HCT116 (cell line): ENCODE measurements around the gene GOLGA6L7. TPM values are rescaled to one million over a fixed set of nuclear protein-coding genes. Genes with fewer than 3 reads are reported as not detected.
A peak's percentile ranks its signal among the peaks of the same experiment; 100 is the strongest.
"Not testable (repeated sequence)": the region's sequence is repeated elsewhere in the genome, so short reads cannot be mapped to it uniquely, and the experiment has no call there.

ENCODE experiments used
- ATAC-seq: fragments of 200-7000 bp; cut with Tn5 transposase; 2 replicates; pipeline ENCODE4 v1.9.1; 2020; ENCODE audit warnings: mild to moderate bottlenecking, moderate library complexity
- Bru-seq: library from RNA; stranded (reverse); fragments of 400-500 nt; gene quantifications from one replicate; lab custom pipeline; 2021; lab: Mats Ljungman, UMichigan
- BruChase-seq, 2 experiments: library from RNA; stranded (reverse); fragments of 400-500 nt; gene quantifications; one replicate each; lab custom pipeline; 2021; lab: Mats Ljungman, UMichigan
- BruUV-seq: library from RNA; stranded (reverse); fragments of 400-500 nt; replicated peaks from 2 replicates; lab custom pipeline; 2021; lab: Mats Ljungman, UMichigan
- CTCF ChIA-PET: fragments of 300-600 bp; sonication (Branson Sonifier 250); formaldehyde crosslinking; loops from one replicate; lab custom pipeline; 2021; ENCODE audit warnings: antibody characterized with exemption; lab: Charles Lee
- POLR2A ChIA-PET: fragments of 300-600, 350-600 bp; sonication (Branson Sonifier 250); formaldehyde crosslinking; loops from one replicate; lab custom pipeline; 2021; ENCODE audit warnings: antibody characterized with exemption; lab: Charles Lee
- RAD21 ChIA-PET, 2 experiments: fragments of 300-600 bp; sonication (Branson Sonifier 250); formaldehyde crosslinking; loops; one replicate each; lab custom pipeline; 2023; ENCODE audit warnings: low total read pairs in 2 of 2; ENCODE audit not compliant: uncharacterized antibody in 2 of 2, unreplicated experiment in 2 of 2, low non-redundant PET in 1 of 2; lab: Charles Lee
- DNase-seq: peaks from one replicate; pipeline ENCODE4 v3.0.0-alpha.2; 2010; ENCODE audit warnings: low read depth, low spot score
- H2AFZ ChIP-seq: fragments of 200-600 bp; shearing (Covaris generic), sonication (generic); 2 replicates; pipeline ENCODE4 v1.6.1; 2017; ENCODE audit warnings: low read depth, mixed run types, mixed read lengths, antibody characterized with exemption, low read length; ENCODE audit not compliant: poor library complexity, severe bottlenecking
- H3K27ac ChIP-seq: 2 replicates; pipeline ENCODE4 v1.5.1; 2012; ENCODE audit warnings: low read depth, low read length
- H3K27me3 ChIP-seq: fragments of 200-600 bp; sonication (generic); 2 replicates; pipeline ENCODE4 v1.6.1; 2016; ENCODE audit warnings: mixed run types, low read length, mixed read lengths; ENCODE audit not compliant: insufficient read depth
- H3K36me3 ChIP-seq, 2 experiments: fragments of 200-500 bp in 1 of 2; fragments of 200-600 bp in 1 of 2; sonication (Bioruptor generic) in 1 of 2; sonication (generic) in 1 of 2; 2 replicates each; pipeline versions ENCODE4 v1.5.1 to v1.6.1; 2014 to 2016; ENCODE audit warnings: low read length in 2 of 2, inconsistent platforms in 1 of 2, mixed read lengths in 1 of 2, mixed run types in 1 of 2; ENCODE audit not compliant: insufficient read depth in 2 of 2, control insufficient read depth in 1 of 2
- H3K4me1 ChIP-seq, 2 experiments: fragments of 200-600 bp in 1 of 2; sonication (generic) in 1 of 2; 2 replicates each; pipeline versions ENCODE4 v1.5.1 to v1.6.1; 2012 to 2017; ENCODE audit warnings: low read length in 2 of 2, inconsistent platforms in 1 of 2, mild to moderate bottlenecking in 1 of 2, mixed read lengths in 1 of 2, mixed run types in 1 of 2, moderate library complexity in 1 of 2; ENCODE audit not compliant: insufficient read depth in 2 of 2, control insufficient read depth in 1 of 2
- H3K4me2 ChIP-seq: fragments of 200-600 bp; sonication (generic); 2 replicates; pipeline ENCODE4 v1.6.1; 2017; ENCODE audit warnings: mixed run types, low read length, mixed read lengths
- H3K4me3 ChIP-seq, 2 experiments: fragments of 200-600 bp in 1 of 2; sonication (generic) in 1 of 2; replicated peaks in 1 of 2; 2 replicates each; pipeline ENCODE4 v1.5.1; 2011 to 2016; ENCODE audit warnings: low read length in 2 of 2, control low read depth in 1 of 2, low read depth in 1 of 2, mild to moderate bottlenecking in 1 of 2, mixed read lengths in 1 of 2, mixed run types in 1 of 2
- H3K79me2 ChIP-seq: fragments of 200-600 bp; sonication (generic); 2 replicates; pipeline ENCODE4 v1.6.1; 2017; ENCODE audit warnings: mild to moderate bottlenecking, mixed run types, low read length, moderate library complexity, mixed read lengths; ENCODE audit not compliant: insufficient read depth
- H3K9ac ChIP-seq: fragments of 200-600 bp; sonication (generic); 2 replicates; pipeline ENCODE4 v1.6.1; 2016; ENCODE audit warnings: low read length, mixed read lengths
- H3K9me2 ChIP-seq: fragments of 200-600 bp; sonication (generic), shearing (Covaris generic); 2 replicates; pipeline ENCODE4 v1.6.1; 2017; ENCODE audit warnings: mixed run types, mild to moderate bottlenecking, moderate library complexity; ENCODE audit not compliant: insufficient read depth
- H3K9me3 ChIP-seq, 2 experiments: fragments of 200-500 bp in 1 of 2; fragments of 200-600 bp in 1 of 2; sonication (Bioruptor generic) in 1 of 2; sonication (generic) in 1 of 2; 2 replicates each; pipeline ENCODE4 v1.6.1; 2014 to 2017; ENCODE audit warnings: low read length in 2 of 2, mixed read lengths in 2 of 2, inconsistent platforms in 1 of 2, low read depth in 1 of 2, mild to moderate bottlenecking in 1 of 2, mixed run types in 1 of 2, moderate library complexity in 1 of 2; ENCODE audit not compliant: control insufficient read depth in 1 of 2, insufficient read depth in 1 of 2
- H4K20me1 ChIP-seq: fragments of 200-600 bp; sonication (generic), shearing (Covaris generic); 2 replicates; pipeline ENCODE4 v1.6.1; 2017; ENCODE audit warnings: mixed run types, mild to moderate bottlenecking, moderate library complexity; ENCODE audit not compliant: insufficient read depth
- CEBPB ChIP-seq: IDR thresholded peaks from 2 replicates; pipeline ENCODE4 v1.6.1; 2012; ENCODE audit warnings: low read depth
- EGR1 ChIP-seq: IDR thresholded peaks from 2 replicates; pipeline ENCODE4 v1.6.1; 2012; ENCODE audit warnings: low read depth
- ELF1 ChIP-seq: IDR thresholded peaks from 2 replicates; pipeline ENCODE4 v1.6.1; 2012; ENCODE audit warnings: low read depth, borderline replicate concordance
- POLR2A ChIP-seq: IDR thresholded peaks from 2 replicates; pipeline ENCODE4 v1.7.0; 2011; ENCODE audit warnings: borderline replicate concordance; ENCODE audit not compliant: insufficient read depth, insufficient read length; ENCODE audit errors: extremely low read depth
- RAD21 ChIP-seq: IDR thresholded peaks from 2 replicates; pipeline ENCODE4 v1.6.1; 2012; ENCODE audit warnings: low read depth, mild to moderate bottlenecking
- SIN3A ChIP-seq: IDR thresholded peaks from 2 replicates; pipeline ENCODE4 v1.6.1; 2012; ENCODE audit warnings: low read depth
- SP1 ChIP-seq: IDR thresholded peaks from 2 replicates; pipeline ENCODE4 v1.6.1; 2012; ENCODE audit warnings: low read depth
- TCF7L2 ChIP-seq: IDR thresholded peaks from 2 replicates; pipeline ENCODE4 v1.7.0; 2011; ENCODE audit warnings: borderline replicate concordance, inconsistent platforms; ENCODE audit not compliant: insufficient read depth, insufficient read length; ENCODE audit errors: extremely low read depth
- YY1 ChIP-seq: IDR thresholded peaks from 2 replicates; pipeline ENCODE4 v1.6.1; 2011; ENCODE audit warnings: low read length, low read depth, moderate library complexity, mild to moderate bottlenecking; ENCODE audit not compliant: insufficient replicate concordance; ENCODE audit errors: extremely low read depth
- ZBTB33 ChIP-seq: IDR thresholded peaks from 2 replicates; pipeline ENCODE4 v1.6.1; 2011; ENCODE audit warnings: mild to moderate bottlenecking, low read length, moderate library complexity; ENCODE audit not compliant: insufficient replicate concordance; ENCODE audit errors: extremely low read depth
- ZFX ChIP-seq: fragments of 450-650 bp; IDR thresholded peaks from 2 replicates; pipeline ENCODE4 v1.6.1; 2017
- intact Hi-C: fragments of 100-400 bp; cut with micrococcal nuclease; formaldehyde crosslinking; loops from 2 replicates; pipeline ENCODE4 v1.10.0; 2022
- long read RNA-seq: library from polyadenylated mRNA; unstranded; transcript quantifications from one replicate; pipeline ENCODE4 v2.0.0, GENCODE V29; 2021; ENCODE audit not compliant: unreplicated experiment
- polyA plus RNA-seq: library from polyadenylated mRNA; unstranded; fragments of >200 nt; gene quantifications from 2 replicates; pipeline ENCODE4 v1.2.1, GENCODE V29; 2012; ENCODE audit warnings: missing spikeins
- total RNA-seq: library from RNA; stranded (reverse); gene quantifications from one replicate; pipeline ENCODE4 v1.2.1, GENCODE V29; 2021; ENCODE audit not compliant: unreplicated experiment
- TF ChIP-seq, protein P1 (sequence below): IDR thresholded peaks from 2 replicates; pipeline ENCODE4 v1.6.1; 2012

GOLGA6L7 gene, protein sequence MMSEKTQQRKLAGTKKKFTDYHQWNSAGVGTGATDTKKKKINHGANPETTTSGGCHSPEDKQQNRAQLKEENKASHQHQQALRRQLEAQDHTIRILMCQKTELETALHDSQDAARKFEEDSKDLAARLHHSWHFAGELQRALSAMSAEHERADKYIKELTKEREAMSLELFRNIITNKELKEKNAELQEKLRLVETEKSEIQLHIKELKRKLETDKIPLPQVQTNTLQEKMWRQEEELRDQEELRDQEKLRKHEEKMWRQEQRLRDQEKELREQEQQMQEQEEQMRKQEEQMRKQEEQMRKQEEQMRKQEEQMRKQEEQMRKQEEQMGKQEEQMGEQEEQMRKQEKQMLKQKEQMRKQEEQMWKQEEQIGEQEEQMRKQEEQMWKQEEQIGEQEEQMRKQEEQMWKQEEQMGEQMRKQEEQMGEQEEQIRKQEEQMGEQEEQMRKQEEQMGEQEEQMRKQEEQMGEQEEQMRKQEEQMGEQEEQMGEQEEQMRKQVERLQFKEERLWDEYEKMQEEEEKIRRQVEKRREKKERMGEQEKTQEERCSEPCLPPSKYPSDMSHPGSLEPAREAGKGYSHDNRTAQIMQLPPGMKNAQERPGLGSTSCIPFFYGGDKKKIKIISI
- total RNA-seq (not detected), Bru-seq, nascent RNA (percentile 9 among the genes with signal in this experiment), BruChase-seq, experiment 1, labeled RNA remaining after a 6-hour chase (percentile 10 among the genes with signal in this experiment), BruChase-seq, experiment 2, labeled RNA remaining after a 2-hour chase (not detected)
- polyA plus RNA-seq, result 0.09 TPM in 1 of 2 replicates, not detected in the other
- long read RNA-seq, result 0 reads

GRCh38 chr15:28848521-28848920 lies at the start of gene GOLGA6L7:
GOLGA6L7 (minus strand) TSS chr15:28848644; CDS start chr15:28848549, 95 bp downstream.
- DNase-seq, result peak; percentile 4
- H2AFZ ChIP-seq, H4K20me1 ChIP-seq, H3K9me3 ChIP-seq, H3K4me1 ChIP-seq, H3K9me2 ChIP-seq, H3K79me2 ChIP-seq, H3K27ac ChIP-seq, intact Hi-C loops, H3K27me3 ChIP-seq, H3K4me3 ChIP-seq, CTCF ChIA-PET, RAD21 ChIA-PET, H3K9ac ChIP-seq, POLR2A ChIA-PET, H3K4me2 ChIP-seq, BruUV-seq, H3K36me3 ChIP-seq: not testable (repeated sequence)
- TF ChIP-seq TCF7L2, result peak; percentile 59
- peak; percentile 53 for ATAC-seq

DNA sequence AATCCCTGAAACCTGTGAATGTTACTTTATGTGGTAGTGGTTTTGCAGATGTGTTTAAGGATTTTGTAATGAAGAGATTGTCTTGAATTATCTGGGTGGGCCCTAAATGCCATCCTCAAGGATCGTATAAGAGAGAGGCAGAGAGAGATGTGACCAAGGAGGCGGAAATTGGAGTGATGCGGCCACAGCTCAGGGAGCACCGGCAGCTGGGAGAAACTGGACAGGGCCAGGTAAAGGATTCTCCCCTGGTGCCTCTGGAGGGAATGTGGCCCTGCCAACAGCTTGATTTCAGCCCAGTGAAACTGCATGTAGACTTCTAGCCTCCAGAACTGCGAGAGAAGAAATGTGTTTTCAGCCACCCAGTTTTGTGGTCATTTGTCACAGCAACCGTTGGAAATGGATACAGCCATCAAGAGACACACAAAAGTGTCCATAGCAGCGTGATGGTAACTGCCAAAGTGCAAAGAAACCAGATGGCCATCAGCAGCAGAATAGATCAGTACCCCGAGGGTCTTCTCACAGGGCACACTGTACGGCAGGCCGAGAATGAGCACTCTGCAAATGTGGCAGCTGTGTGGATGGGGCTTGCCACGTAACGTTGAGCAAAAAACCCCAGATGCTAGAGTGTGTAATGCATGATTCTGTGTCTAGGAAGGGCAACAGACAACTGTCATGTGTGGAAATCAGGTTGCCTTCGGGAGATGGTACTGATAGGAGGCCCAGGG lies 49.6 kb upstream of the GOLGA6L7 start:
- H3K9me3 ChIP-seq, result no peaks in the 10 kb centered on the region
- CTCF ChIA-PET, result no interaction called here
- RAD21 ChIA-PET, result no interaction called here
- BruUV-seq, result no TSS peak
- H3K27ac ChIP-seq, result no peak overlapping the region
- no peak overlapping the region for H3K4me3 ChIP-seq
- H3K9me2 ChIP-seq, result no peaks in the 10 kb centered on the region
- no peak overlapping the region for H3K9ac ChIP-seq
- no peak overlapping the region for H3K4me2 ChIP-seq
- no peaks in the 10 kb centered on the region for H3K27me3 ChIP-seq
- H3K36me3 ChIP-seq, result no peaks in the 10 kb centered on the region
- peaks cover 2 to 7% of the 10 kb centered on the region in 2 experiments; a peak in 3 of 4 replicates for H3K4me1 ChIP-seq
- no peaks in the 10 kb centered on the region for H4K20me1 ChIP-seq
- ATAC-seq (no peak), DNase-seq (no peak)
- POLR2A ChIA-PET, result no interaction called here
- intact Hi-C loops, result no loop called here
- H3K79me2 ChIP-seq, result no peaks in the 10 kb centered on the region
- H2AFZ ChIP-seq, result no peak overlapping the region
- TF ChIP-seq EGR1 (no peak), YY1 (no peak), SP1 (no peak), ZFX (no peak), ZBTB33 (no peak), CEBPB (no peak), ELF1 (no peak), RAD21 (no peak), SIN3A (no peak), POLR2A (no peak)
- TF ChIP-seq, protein P1, sequence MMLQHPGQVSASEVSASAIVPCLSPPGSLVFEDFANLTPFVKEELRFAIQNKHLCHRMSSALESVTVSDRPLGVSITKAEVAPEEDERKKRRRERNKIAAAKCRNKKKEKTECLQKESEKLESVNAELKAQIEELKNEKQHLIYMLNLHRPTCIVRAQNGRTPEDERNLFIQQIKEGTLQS, result no peak
